CD4-positive, alpha-beta T cell treated with Interferon alpha-2 for 1 hour (primary cell): Measurements from ENCODE around the gene ZDHHC20.
"Not testable (repeated sequence)": the region's sequence is repeated elsewhere in the genome, so short reads cannot be mapped to it uniquely, and the experiment has no call there.

Experiments used
- DNase-seq, 2 donors: peaks; one replicate each; pipeline ENCODE4 v3.0.0-alpha.2; 2020 to 2022

The ZDHHC20 gene

GRCh38 chr13:21435231-21435630 lies 23.9 kb downstream of the ZDHHC20 start:
- no peak for DNase-seq

GRCh38 chr13:21434588-21434987 lies 24.5 kb downstream of the ZDHHC20 start:
- DNase-seq: no peak

GRCh38 chr13:21429211-21429610 lies 29.9 kb downstream of the ZDHHC20 start:
- no peak for DNase-seq

- no peak for DNase-seq
Observed at GRCh38 chr13:21427741-21428140, 31.4 kb downstream of the ZDHHC20 start.

GRCh38 chr13:21426238-21426637 lies 32.9 kb downstream of the ZDHHC20 start:
- peak in 1 of 2 donors; percentile 3 for DNase-seq

GRCh38 chr13:21420706-21421105 lies 38.4 kb downstream of the ZDHHC20 start:
- DNase-seq: no peak

- DNase-seq: no peak
Observed at GRCh38 chr13:21413013-21413412, 46.1 kb downstream of the ZDHHC20 start.

- not testable (repeated sequence) for DNase-seq
Observed at GRCh38 chr13:21410453-21410852, 48.6 kb downstream of the ZDHHC20 start.

GRCh38 chr13:21405309-21405708 lies 53.8 kb downstream of the ZDHHC20 start:
- DNase-seq: no peak

GRCh38 chr13:21402586-21403307 lies 56.4 kb downstream of the ZDHHC20 start:
- DNase-seq: no peak

- DNase-seq: peak in 1 of 2 donors; percentile 19
Observed at GRCh38 chr13:21399741-21400140, 59.4 kb downstream of the ZDHHC20 start.

- DNase-seq: peak in 1 of 2 donors; percentile 24
Observed at GRCh38 chr13:21395953-21396352, 63.1 kb downstream of the ZDHHC20 start.

GRCh38 chr13:21389124-21389523 lies 70.0 kb downstream of the ZDHHC20 start:
- DNase-seq: no peak

GRCh38 chr13:21385710-21386109 lies 73.4 kb downstream of the ZDHHC20 start:
- no peak for DNase-seq

- DNase-seq: no peak
Observed at GRCh38 chr13:21383090-21383489, 76.0 kb downstream of the ZDHHC20 start.

GRCh38 chr13:21376998-21377985 lies 81.8 kb downstream of the ZDHHC20 start:
- not testable (repeated sequence) for DNase-seq

GRCh38 chr13:21372530-21372929 lies 86.6 kb downstream of the ZDHHC20 start:
- DNase-seq: no peak

- DNase-seq: no peak
Observed at GRCh38 chr13:21371011-21371410, 88.1 kb downstream of the ZDHHC20 start.

- peak; percentile 4 to 12 for DNase-seq
Observed at GRCh38 chr13:21365574-21365973, 93.5 kb downstream of the ZDHHC20 start.

- no peak for DNase-seq
Observed at GRCh38 chr13:21364916-21365315, 94.2 kb downstream of the ZDHHC20 start.

GRCh38 chr13:21364357-21364756 lies 94.7 kb downstream of the ZDHHC20 start:
- DNase-seq: no peak

GRCh38 chr13:21362741-21363140 lies 96.4 kb downstream of the ZDHHC20 start:
- no peak for DNase-seq

GRCh38 chr13:21361706-21362105 lies 97.4 kb downstream of the ZDHHC20 start:
- no peak for DNase-seq

- DNase-seq: no peak
Observed at GRCh38 chr13:21361123-21361522, 98.0 kb downstream of the ZDHHC20 start.
